ENCODE measurements around the gene CCR3. TPM values are rescaled to one million over a fixed set of nuclear protein-coding genes. Genes with fewer than 3 reads are reported as not detected.
A peak's percentile ranks its signal among the peaks of the same experiment; 100 is the strongest.

CCR3 gene
- total RNA-seq, 6 experiments from 2014 or later: not detected

DNA sequence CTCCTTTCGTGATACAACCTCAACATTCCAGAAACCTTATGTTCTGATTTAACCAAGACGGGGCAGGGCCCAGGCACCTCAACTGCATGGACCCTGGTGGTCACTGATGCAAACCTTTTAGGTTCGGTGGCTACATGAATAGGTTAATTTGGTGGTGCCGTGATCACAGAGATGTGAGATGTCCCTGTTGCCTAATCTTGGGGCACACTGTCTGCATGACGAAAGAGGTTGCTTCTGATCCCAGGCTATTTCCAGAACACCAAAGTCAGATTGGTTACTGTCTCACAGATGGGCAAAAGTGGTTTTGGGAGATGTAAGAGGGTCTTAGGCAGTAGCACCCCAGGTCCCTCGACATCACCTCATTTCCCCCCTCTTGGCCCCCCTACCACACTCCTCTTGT is 30.2 kb upstream of the CCR3 start:
- Mint-ChIP-seq H3K27ac (no peak overlapping the region), H3K9me3 (no peaks in the 10 kb centered on the region), H3K4me1 (ENCODE audit: low read depth) (peaks cover 29% of the 10 kb centered on the region; the same call in 1 of the 2 replicates), H3K27me3 (ENCODE audit: insufficient read depth) (peaks cover 10% of the 10 kb centered on the region), H3K4me3 (no peak overlapping the region), H3K36me3 (ENCODE audit: low read depth) (no peaks in the 10 kb centered on the region)
- TF ChIP-seq, protein P1, sequence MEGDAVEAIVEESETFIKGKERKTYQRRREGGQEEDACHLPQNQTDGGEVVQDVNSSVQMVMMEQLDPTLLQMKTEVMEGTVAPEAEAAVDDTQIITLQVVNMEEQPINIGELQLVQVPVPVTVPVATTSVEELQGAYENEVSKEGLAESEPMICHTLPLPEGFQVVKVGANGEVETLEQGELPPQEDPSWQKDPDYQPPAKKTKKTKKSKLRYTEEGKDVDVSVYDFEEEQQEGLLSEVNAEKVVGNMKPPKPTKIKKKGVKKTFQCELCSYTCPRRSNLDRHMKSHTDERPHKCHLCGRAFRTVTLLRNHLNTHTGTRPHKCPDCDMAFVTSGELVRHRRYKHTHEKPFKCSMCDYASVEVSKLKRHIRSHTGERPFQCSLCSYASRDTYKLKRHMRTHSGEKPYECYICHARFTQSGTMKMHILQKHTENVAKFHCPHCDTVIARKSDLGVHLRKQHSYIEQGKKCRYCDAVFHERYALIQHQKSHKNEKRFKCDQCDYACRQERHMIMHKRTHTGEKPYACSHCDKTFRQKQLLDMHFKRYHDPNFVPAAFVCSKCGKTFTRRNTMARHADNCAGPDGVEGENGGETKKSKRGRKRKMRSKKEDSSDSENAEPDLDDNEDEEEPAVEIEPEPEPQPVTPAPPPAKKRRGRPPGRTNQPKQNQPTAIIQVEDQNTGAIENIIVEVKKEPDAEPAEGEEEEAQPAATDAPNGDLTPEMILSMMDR (IDR thresholded peaks at IDR 0.05): no peak
- no peak for DNase-seq

DNA sequence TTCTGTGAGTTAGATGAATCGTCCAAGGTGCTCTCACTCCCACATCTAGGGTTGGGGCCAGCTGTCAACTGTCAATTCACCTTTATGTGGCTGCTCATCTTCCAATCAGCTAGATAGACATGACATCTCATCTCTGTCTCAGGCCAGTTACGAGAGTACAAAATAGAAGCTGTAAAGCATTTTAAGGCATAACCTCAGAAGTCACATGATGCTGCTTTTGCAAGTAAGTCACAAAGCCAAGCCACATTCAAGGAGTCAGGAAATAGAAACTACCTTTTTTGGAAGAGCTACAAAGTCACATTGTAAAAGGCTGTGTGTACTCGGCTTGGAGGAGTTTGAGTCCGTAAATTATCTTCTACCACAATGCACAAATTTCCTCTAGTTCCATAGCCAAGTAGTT is 29.1 kb upstream of the CCR3 start:
- Mint-ChIP-seq H3K4me1 (ENCODE audit: low read depth) (peaks cover 26% of the 10 kb centered on the region; the same call in 1 of the 2 replicates), H3K9me3 (no peaks in the 10 kb centered on the region), H3K36me3 (ENCODE audit: low read depth) (no peaks in the 10 kb centered on the region), H3K27me3 (ENCODE audit: insufficient read depth) (peaks cover 8% of the 10 kb centered on the region), H3K4me3 (no peak overlapping the region), H3K27ac (no peak overlapping the region)
- TF ChIP-seq, protein P1 (IDR thresholded peaks at IDR 0.05): no peak
- no peak for DNase-seq

DNA sequence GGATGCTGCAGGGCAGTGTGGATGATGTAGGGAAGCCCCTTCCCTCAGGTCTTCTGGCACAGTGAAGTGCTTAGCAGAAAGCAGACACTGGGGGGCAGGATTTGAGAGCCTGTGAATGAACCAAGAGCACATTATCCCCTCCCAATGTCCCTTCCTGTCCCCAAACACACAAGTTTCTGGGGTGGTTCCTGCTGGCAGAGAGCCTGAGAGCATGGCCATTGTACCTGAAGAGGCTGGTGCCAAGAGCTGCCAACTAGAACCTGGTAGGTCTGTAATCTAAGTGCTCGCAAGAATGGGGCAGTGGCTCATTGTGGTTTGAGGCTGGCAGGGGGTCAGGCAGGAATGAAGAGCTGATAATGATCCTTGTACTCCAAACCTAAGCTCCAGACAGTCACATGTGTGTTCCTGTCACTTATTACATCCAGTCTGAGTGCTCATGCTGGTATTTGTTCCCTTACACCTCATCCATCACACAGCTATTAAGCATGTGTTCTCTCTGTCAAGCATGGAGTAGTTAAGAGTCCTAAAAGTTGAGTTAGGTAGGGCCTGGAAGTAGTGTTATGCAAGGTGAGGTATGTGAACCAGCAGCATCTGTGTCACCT is 27.4 kb upstream of the CCR3 start:
- H3K27me3 Mint-ChIP-seq (ENCODE audit: insufficient read depth): peaks cover 10% of the 10 kb centered on the region
- DNase-seq: no peak
- no peaks in the 10 kb centered on the region; the same call in 1 of the 2 replicates for H3K9me3 Mint-ChIP-seq
- TF ChIP-seq, protein P1 (IDR thresholded peaks at IDR 0.05): peak; percentile 62
- no peak overlapping the region for H3K27ac Mint-ChIP-seq
- H3K4me1 Mint-ChIP-seq (ENCODE audit: low read depth): peaks cover 10% of the 10 kb centered on the region; the same call in 1 of the 2 replicates
- H3K4me3 Mint-ChIP-seq: no peak overlapping the region
- H3K36me3 Mint-ChIP-seq (ENCODE audit: low read depth): no peaks in the 10 kb centered on the region

DNA sequence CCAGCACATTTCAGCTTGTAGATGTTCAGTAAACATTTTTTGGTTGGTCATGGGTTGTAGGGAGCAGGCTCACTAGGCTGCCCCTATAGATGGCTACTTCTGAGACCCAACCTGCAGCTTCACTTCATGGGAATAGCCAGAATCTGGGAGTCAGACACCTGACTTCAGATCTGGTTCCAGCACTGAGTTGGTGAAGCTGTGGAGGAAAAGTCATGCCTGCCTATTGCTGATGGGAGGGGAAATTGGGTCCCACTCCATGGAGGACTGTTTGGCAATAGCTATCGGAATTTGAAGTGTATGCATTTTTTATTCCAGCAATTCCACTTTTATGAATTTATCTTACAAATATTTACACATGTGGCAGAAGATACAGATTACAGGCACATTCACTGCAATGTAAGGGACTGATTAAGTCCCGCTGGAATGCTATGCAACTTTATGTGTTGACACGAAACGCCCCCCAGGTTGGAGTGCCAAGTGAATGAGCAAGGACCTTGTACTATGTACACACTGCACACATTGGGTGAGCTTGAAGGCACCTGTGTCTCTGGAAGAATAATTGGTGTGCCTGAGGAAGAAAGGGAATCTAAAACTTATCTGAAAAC is 26.3 kb upstream of the CCR3 start:
- H3K9me3 Mint-ChIP-seq: no peaks in the 10 kb centered on the region; the same call in 1 of the 2 replicates

DNA sequence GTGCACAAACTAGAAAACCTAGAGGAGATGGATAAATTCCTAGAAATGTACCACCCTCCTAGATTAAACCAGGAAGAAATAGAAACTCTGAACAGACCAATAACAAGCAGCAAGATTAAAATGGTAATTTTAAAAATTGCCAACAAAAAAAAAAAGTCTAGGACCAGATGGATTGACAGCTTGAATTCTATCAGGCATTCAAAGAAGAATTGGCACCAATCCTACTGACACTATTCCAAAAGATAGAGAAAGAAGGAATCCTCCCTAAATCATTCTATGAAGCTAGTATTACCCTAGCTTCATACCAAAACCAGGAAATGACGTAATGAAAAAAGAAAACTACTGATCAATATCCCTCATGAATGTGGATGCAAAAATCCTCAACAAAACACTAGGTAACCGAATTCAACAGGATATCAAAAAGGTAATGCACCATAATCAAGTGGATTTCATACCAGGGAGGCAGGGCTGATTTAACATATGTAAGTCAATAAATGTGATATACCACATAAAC is 24.0 kb upstream of the CCR3 start:
- Mint-ChIP-seq H3K9me3 (no peaks in the 10 kb centered on the region; the same call in 1 of the 2 replicates), H3K27me3 (ENCODE audit: insufficient read depth) (peaks cover 18% of the 10 kb centered on the region), H3K36me3 (ENCODE audit: low read depth) (no peaks in the 10 kb centered on the region), H3K27ac (no peak overlapping the region), H3K4me3 (no peak overlapping the region), H3K4me1 (ENCODE audit: low read depth) (peaks cover 6% of the 10 kb centered on the region; the same call in 1 of the 2 replicates)
- TF ChIP-seq, protein P1 (IDR thresholded peaks at IDR 0.05): no peak
- DNase-seq: no peak

More for the DNA sequence above, 26.3 kb upstream of the CCR3 start:
- Mint-ChIP-seq H3K27ac (no peak overlapping the region), H3K27me3 (ENCODE audit: insufficient read depth) (peaks cover 6% of the 10 kb centered on the region; the same call in 1 of the 2 replicates), H3K4me3 (no peak overlapping the region), H3K36me3 (ENCODE audit: low read depth) (no peaks in the 10 kb centered on the region), H3K4me1 (ENCODE audit: low read depth) (peaks cover 6% of the 10 kb centered on the region; the same call in 1 of the 2 replicates)
- TF ChIP-seq, protein P1 (IDR thresholded peaks at IDR 0.05): no peak
- peak; percentile 9 for DNase-seq
